K562 (cell line): ENCODE results near the gene PPARG. TPM values are rescaled to one million over a fixed set of nuclear protein-coding genes. Genes with fewer than 3 reads are reported as not detected.

Experiments
- ATAC-seq: fragments of 200-7000 bp; cut with Tn5 transposase; 3 replicates; pipeline ENCODE4 v1.9.1; 2020; ENCODE audit warnings: moderate library complexity
- BruUV-seq: library from RNA; stranded (reverse); fragments of 400-500 nt; replicated peaks from 2 replicates; lab custom pipeline; 2021; lab: Mats Ljungman, UMichigan
- CTCF ChIA-PET: fragments of 300-600 bp; formaldehyde crosslinking; extraction: SDS; loops from one replicate; lab custom pipeline; 2021; ENCODE audit warnings: low intra/inter-chr PET ratio; lab: Yijun Ruan, JAX
- POLR2A ChIA-PET: fragments of 300-600, 350-650 bp; sonication (Branson Sonifier 250); formaldehyde crosslinking; extraction: SDS; loops from one replicate; lab custom pipeline; 2021; ENCODE audit warnings: antibody characterized with exemption, inconsistent platforms; lab: Yijun Ruan, JAX
- DNase-seq, 4 experiments: peaks; one replicate each; pipeline versions ENCODE4 v3.0.0 to v3.0.0-alpha.2; 2011 to 2018; ENCODE audit warnings: low spot score in 3 of 4, mixed read lengths in 3 of 4; ENCODE audit errors: extremely low read depth in 1 of 4
- FAIRE-seq: peaks from 2 replicates; lab custom pipeline; 2011; peaks lifted over from hg19 to GRCh38; lab: Jason Lieb, UNC
- H2AFZ ChIP-seq: 2 replicates; pipeline ENCODE4 v1.6.0; 2011; ENCODE audit warnings: low read depth, low read length, control low read depth, inconsistent platforms
- H3K27ac ChIP-seq: fragments of 200-600 bp; 3 replicates; pipeline ENCODE4 v1.8.0; 2011; ENCODE audit warnings: low read depth, mild to moderate bottlenecking, control low read depth, inconsistent platforms, low read length, moderate library complexity, mixed read lengths; ENCODE audit errors: extremely low read depth
- H3K27me3 ChIP-seq, 2 experiments: fragments of 300-600 bp in 1 of 2; 2 replicates in 1 of 2; 3 replicates in 1 of 2; pipeline versions ENCODE4 v1.6.0 to v1.8.0; 2011; ENCODE audit warnings: inconsistent platforms in 2 of 2, low read length in 2 of 2, mild to moderate bottlenecking in 1 of 2, mixed read lengths in 1 of 2, moderate library complexity in 1 of 2; ENCODE audit not compliant: control insufficient read depth in 2 of 2, insufficient read depth in 2 of 2
- H3K36me3 ChIP-seq: fragments of 300-600 bp; 3 replicates; pipeline ENCODE4 v1.8.0; 2011; ENCODE audit warnings: mild to moderate bottlenecking, low read length, inconsistent platforms; ENCODE audit not compliant: control insufficient read depth, insufficient read depth
- H3K4me1 ChIP-seq, 2 experiments: fragments of 200-600 bp in 1 of 2; replicated peaks in 1 of 2; 2 replicates in 1 of 2; 3 replicates in 1 of 2; pipeline versions ENCODE4 v1.5.1 to v1.8.0; 2011; ENCODE audit warnings: inconsistent platforms in 2 of 2, low read length in 2 of 2, mild to moderate bottlenecking in 1 of 2, mixed read lengths in 1 of 2, moderate library complexity in 1 of 2; ENCODE audit not compliant: control insufficient read depth in 2 of 2, insufficient read depth in 2 of 2
- H3K4me2 ChIP-seq: 2 replicates; pipeline ENCODE4 v1.6.1; 2011; ENCODE audit warnings: low read length, control low read depth, inconsistent platforms, mixed read lengths; ENCODE audit not compliant: insufficient read depth
- H3K4me3 ChIP-seq: fragments of 200-600 bp; sonication (generic), shearing (Covaris generic); 2 replicates; pipeline ENCODE4 v1.5.1; 2016; ENCODE audit warnings: control low read depth, inconsistent platforms
- H3K79me2 ChIP-seq: fragments of 200-600 bp; 3 replicates; pipeline ENCODE4 v1.8.0; 2011; ENCODE audit warnings: low read length, inconsistent platforms; ENCODE audit not compliant: control insufficient read depth, insufficient read depth
- H3K9ac ChIP-seq, 2 experiments: 2 replicates each; pipeline versions ENCODE4 v1.6.0 to v1.6.1; 2011; ENCODE audit warnings: low read depth in 2 of 2, low read length in 2 of 2, control low read depth in 1 of 2, inconsistent platforms in 1 of 2, mild to moderate bottlenecking in 1 of 2, mixed read lengths in 1 of 2; ENCODE audit not compliant: insufficient read depth in 1 of 2
- H3K9me1 ChIP-seq: one replicate; pipeline ENCODE4 v1.6.0; 2011; ENCODE audit warnings: inconsistent platforms, mild to moderate bottlenecking, low read length, moderate library complexity; ENCODE audit not compliant: control insufficient read depth, insufficient read depth
- H3K9me3 ChIP-seq: replicated peaks from 2 replicates; pipeline ENCODE4 v1.5.1; 2011; ENCODE audit warnings: low read depth, low read length, inconsistent platforms; ENCODE audit not compliant: control insufficient read depth, insufficient read depth
- H4K20me1 ChIP-seq: replicated peaks from 2 replicates; pipeline ENCODE4 v1.6.1; 2011; ENCODE audit warnings: low read length, inconsistent platforms, mixed read lengths; ENCODE audit not compliant: control insufficient read depth, insufficient read depth
- NCOA1 ChIP-seq: fragments of 450-650 bp; IDR thresholded peaks from 2 replicates; pipeline ENCODE4 v1.6.1; 2016; ENCODE audit warnings: low read depth
- SRSF1 ChIP-seq: fragments of 200-400 bp; formaldehyde crosslinking; IDR thresholded peaks from 2 replicates; pipeline ENCODE4 v1.6.1; 2017; ENCODE audit warnings: mild to moderate bottlenecking, low read depth, low read length, moderate library complexity
- ZNF175 ChIP-seq: fragments of 200-800 bp; sonication (Bioruptor generic); IDR thresholded peaks from 2 replicates; pipeline ENCODE4 v1.6.1; 2016; ENCODE audit warnings: low read depth, mild to moderate bottlenecking, missing genetic modification characterization, missing compliant biosample characterization
- WGBS: fragments of 100-300 bp; shearing (Covaris generic); methylation state at CpG from one replicate; pipeline ENCODE4 v1.1.6; 2016; ENCODE audit warnings: low coverage, mixed read lengths; ENCODE audit not compliant: insufficient coverage; ENCODE audit errors: missing lambda C conversion rate; 5-methylcytosine and 5-hydroxymethylcytosine counted together
- in situ Hi-C: fragments of 300-500 bp; cut with MboI; formaldehyde crosslinking; loops from 4 replicates; pipeline ENCODE4 v1.15.0; 2018; ENCODE audit warnings: inconsistent platforms, mixed read lengths
- intact Hi-C: fragments of 100-400 bp; cut with micrococcal nuclease; formaldehyde crosslinking; loops from 2 replicates; pipeline ENCODE4 v1.14.2; 2022
- polyA plus RNA-seq, 8 experiments: library from polyadenylated mRNA; depleted of rRNA in 4 of 8; stranded (reverse) in 5 of 8; unstranded in 3 of 8; fragments of >200 nt; fragmentation: Nextera tagmentation in 2 of 8; fragmentation: Illumina TruSeq in 1 of 8; extraction: Ambion mirVana in 2 of 8; extraction: Trizol in 1 of 8; gene quantifications; 2 replicates each; pipeline versions ENCODE4 v1.2.1 to v1.2.3, GENCODE V29; 2011 to 2014; ENCODE audit warnings: inconsistent platforms in 1 of 8, missing spikeins in 1 of 8
- total RNA-seq, 7 experiments: library from RNA; depleted of rRNA in 6 of 7; stranded (reverse); fragments of >200 nt in 6 of 7; fragmentation: Illumina TruSeq in 2 of 7; extraction: Trizol in 2 of 7; gene quantifications; 2 replicates each; pipeline versions ENCODE4 v1.2.1 to v1.2.3, GENCODE V29; 2011 to 2021; ENCODE audit warnings: low replicate concordance in 1 of 7
- TF ChIP-seq, protein P1 (sequence below): fragments of 250-450 bp; sonication (Bioruptor Pico); IDR thresholded peaks from 2 replicates; pipeline ENCODE4 v1.4.0; 2020; ENCODE audit warnings: mild to moderate bottlenecking, moderate library complexity
- TF ChIP-seq, protein P2 (sequence below): fragments of 250-450 bp; sonication (Bioruptor Pico); IDR thresholded peaks from 2 replicates; pipeline ENCODE4 v1.4.0; 2020; ENCODE audit warnings: borderline replicate concordance

Gene PPARG
- total and polyA plus RNA-seq, 9 of the 15 experiments (the other 6 are each of a cell fraction or from before 2014, with no cell fraction given), result not detected

DNA sequence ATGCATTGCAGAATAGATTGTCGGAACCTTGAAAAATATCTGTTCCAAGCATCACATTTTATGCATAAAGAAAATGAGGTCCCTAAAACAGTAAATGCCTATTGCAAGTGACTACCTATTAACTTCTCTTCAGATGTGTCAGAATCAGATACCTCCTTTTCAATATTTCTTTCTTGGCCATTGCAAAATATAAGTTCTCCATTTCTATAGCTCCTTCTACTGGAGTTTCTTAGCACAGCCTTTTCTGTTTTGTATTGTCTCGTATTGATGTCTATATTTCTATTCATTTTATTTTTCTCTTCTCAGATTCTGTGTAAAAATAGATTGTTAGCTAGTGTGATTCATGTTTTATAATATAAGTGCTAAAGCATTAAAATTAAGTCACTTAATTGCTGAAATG lies 63.4 kb downstream of the PPARG start:
- ChIA-PET POLR2A (interaction anchor here (1.3 kb wide), 1 partner anchor 15 kb away, joined by 3 read pairs; no protein-coding TSS in a partner anchor), CTCF (no interaction called here)
- H3K27me3 ChIP-seq, result peaks cover 7 to 8% of the 10 kb centered on the region in 2 experiments; a peak in 4 of 5 replicates
- no peaks in the 10 kb centered on the region for H3K4me1 ChIP-seq
- H2AFZ ChIP-seq, result no peak overlapping the region
- no peaks in the 10 kb centered on the region for H3K9me1 ChIP-seq
- DNase-seq (no peak), ATAC-seq (no peak), FAIRE-seq (no peak)
- H3K4me3 ChIP-seq, result no peak overlapping the region
- intact Hi-C loops, result no loop called here
- no TSS peak for BruUV-seq
- H3K9ac ChIP-seq, result no peak overlapping the region
- H3K27ac ChIP-seq, result no peak overlapping the region
- H3K36me3 ChIP-seq, result no peaks in the 10 kb centered on the region
- H3K79me2 ChIP-seq, result no peaks in the 10 kb centered on the region
- in situ Hi-C loops, result no loop called here
- 2% methylated on average over 2 of the region's 2 CpGs for WGBS
- TF ChIP-seq ZNF175 (CRISPR knock-in tag), result no peak
- no peak for TF ChIP-seq SRSF1
- TF ChIP-seq NCOA1, result no peak
- H4K20me1 ChIP-seq, result no peaks in the 10 kb centered on the region
- no peaks in the 10 kb centered on the region for H3K9me3 ChIP-seq
- H3K4me2 ChIP-seq, result no peak overlapping the region

DNA sequence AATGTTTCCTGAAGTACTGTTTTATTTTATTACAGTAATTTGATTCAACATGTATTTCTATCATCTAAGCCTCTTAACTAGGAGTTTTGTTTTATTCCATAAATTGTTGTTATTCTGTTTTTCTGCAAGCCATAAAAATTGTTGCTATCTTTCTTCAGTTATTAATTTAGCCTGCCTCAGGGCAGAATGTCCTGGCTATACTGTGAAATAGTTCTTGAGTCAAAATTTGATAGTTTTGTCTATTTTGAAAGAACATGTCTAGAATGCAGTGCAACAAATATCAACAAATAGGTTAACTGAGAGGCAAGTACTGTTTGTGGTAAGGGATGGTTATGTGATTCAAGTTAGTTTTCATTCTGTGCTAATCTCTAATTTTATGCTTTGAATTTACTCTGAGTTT lies 63.9 kb downstream of the PPARG start:
- H4K20me1 ChIP-seq, result no peaks in the 10 kb centered on the region
- BruUV-seq, result no TSS peak
- POLR2A ChIA-PET, result interaction anchor here (1.3 kb wide), 1 partner anchor 15 kb away, joined by 3 read pairs; no protein-coding TSS in a partner anchor
- no peaks in the 10 kb centered on the region for H3K79me2 ChIP-seq
- H3K36me3 ChIP-seq, result no peaks in the 10 kb centered on the region
- FAIRE-seq (no peak), ATAC-seq (no peak), DNase-seq (no peak)
- H3K4me1 ChIP-seq, result no peaks in the 10 kb centered on the region
- H3K9me1 ChIP-seq, result no peaks in the 10 kb centered on the region
- no peaks in the 10 kb centered on the region for H3K9me3 ChIP-seq
- no peak overlapping the region for H3K27ac ChIP-seq
- CTCF ChIA-PET, result no interaction called here
- H3K9ac ChIP-seq, result no peak overlapping the region
- no peak overlapping the region for H3K4me3 ChIP-seq
- H2AFZ ChIP-seq, result no peak overlapping the region
- H3K27me3 ChIP-seq, result peaks cover 8% of the 10 kb centered on the region in 2 experiments; a peak in 4 of 5 replicates
- H3K4me2 ChIP-seq, result no peak overlapping the region
- intact Hi-C loops (no loop called here), in situ Hi-C loops (no loop called here)
- TF ChIP-seq, protein P1, sequence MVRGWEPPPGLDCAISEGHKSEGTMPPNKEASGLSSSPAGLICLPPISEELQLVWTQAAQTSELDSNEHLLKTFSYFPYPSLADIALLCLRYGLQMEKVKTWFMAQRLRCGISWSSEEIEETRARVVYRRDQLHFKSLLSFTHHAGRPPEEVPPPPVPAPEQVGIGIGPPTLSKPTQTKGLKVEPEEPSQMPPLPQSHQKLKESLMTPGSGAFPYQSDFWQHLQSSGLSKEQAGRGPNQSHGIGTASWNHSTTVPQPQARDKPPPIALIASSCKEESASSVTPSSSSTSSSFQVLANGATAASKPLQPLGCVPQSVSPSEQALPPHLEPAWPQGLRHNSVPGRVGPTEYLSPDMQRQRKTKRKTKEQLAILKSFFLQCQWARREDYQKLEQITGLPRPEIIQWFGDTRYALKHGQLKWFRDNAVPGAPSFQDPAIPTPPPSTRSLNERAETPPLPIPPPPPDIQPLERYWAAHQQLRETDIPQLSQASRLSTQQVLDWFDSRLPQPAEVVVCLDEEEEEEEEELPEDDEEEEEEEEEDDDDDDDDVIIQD (CRISPR knock-in tag), result no peak
- TF ChIP-seq, protein P2, sequence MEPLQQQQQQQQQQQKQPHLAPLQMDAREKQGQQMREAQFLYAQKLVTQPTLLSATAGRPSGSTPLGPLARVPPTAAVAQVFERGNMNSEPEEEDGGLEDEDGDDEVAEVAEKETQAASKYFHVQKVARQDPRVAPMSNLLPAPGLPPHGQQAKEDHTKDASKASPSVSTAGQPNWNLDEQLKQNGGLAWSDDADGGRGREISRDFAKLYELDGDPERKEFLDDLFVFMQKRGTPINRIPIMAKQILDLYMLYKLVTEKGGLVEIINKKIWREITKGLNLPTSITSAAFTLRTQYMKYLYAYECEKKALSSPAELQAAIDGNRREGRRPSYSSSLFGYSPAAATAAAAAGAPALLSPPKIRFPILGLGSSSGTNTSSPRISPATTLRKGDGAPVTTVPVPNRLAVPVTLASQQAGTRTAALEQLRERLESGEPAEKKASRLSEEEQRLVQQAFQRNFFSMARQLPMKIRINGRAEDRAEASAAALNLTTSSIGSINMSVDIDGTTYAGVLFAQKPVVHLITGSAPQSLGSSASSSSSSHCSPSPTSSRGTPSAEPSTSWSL, result no peak
